Measurements from ENCODE around the gene NOD2. TPM values are rescaled to one million over a fixed set of nuclear protein-coding genes. Genes with fewer than 3 reads are reported as not detected.
A peak's percentile ranks its signal among the peaks of the same experiment; 100 is the strongest.

The NOD2 gene
- total RNA-seq = 10 to 100 TPM; 33.8 to 66.2 (median 48.6) TPM

GRCh38 chr16:50692999-50693781, at the start of gene NOD2:
Gene NOD2 (plus strand): TSS chr16:50693606. CDS start chr16:50699496, 5,890 bp downstream.
- WGBS = 44% methylated on average over 17 of the region's 56 CpGs
- no peak for TF ChIP-seq POLR2AphosphoS5 (IDR thresholded peaks at IDR 0.05)
- no peak for TF ChIP-seq EP300 (IDR thresholded peaks at IDR 0.05)
- no peak for TF ChIP-seq POLR2A (IDR thresholded peaks at IDR 0.05)
- TF ChIP-seq CTCF (IDR thresholded peaks at IDR 0.05) = no peak
- H3K27ac ChIP-seq = peak within 1 kb of the TSS; percentile 64
- peak within 1 kb of the TSS; percentile 64 for H3K4me3 ChIP-seq
- H3K4me1 ChIP-seq = peaks cover 44% of the 10 kb centered on the region
- no peaks in the 10 kb centered on the region for H3K36me3 ChIP-seq
- no peaks in the 10 kb centered on the region for H3K9me3 ChIP-seq
- DNase-seq (ENCODE audit: low spot score in 2 of 2) = no peak
- no peaks in the 10 kb centered on the region for H3K27me3 ChIP-seq

- Histone ChIP-seq H3K27ac (no peak overlapping the region), H3K36me3 (no peaks in the 10 kb centered on the region), H3K9me3 (no peaks in the 10 kb centered on the region), H3K27me3 (no peaks in the 10 kb centered on the region), H3K4me1 (no peaks in the 10 kb centered on the region), H3K4me3 (no peak overlapping the region)
- WGBS = 91% methylated on average over 5 of the region's 5 CpGs
- no peak for TF ChIP-seq EP300 (IDR thresholded peaks at IDR 0.05)
- TF ChIP-seq POLR2A (IDR thresholded peaks at IDR 0.05) = no peak
- TF ChIP-seq POLR2AphosphoS5 (IDR thresholded peaks at IDR 0.05) = no peak
- no peak for TF ChIP-seq CTCF (IDR thresholded peaks at IDR 0.05)
- no peak for DNase-seq (ENCODE audit: low spot score in 2 of 2)
Measured at GRCh38 chr16:50644245-50644644, 49.2 kb upstream of the NOD2 start.

- Histone ChIP-seq H3K36me3 (no peaks in the 10 kb centered on the region), H3K9me3 (no peaks in the 10 kb centered on the region), H3K27me3 (no peaks in the 10 kb centered on the region), H3K27ac (no peak overlapping the region), H3K4me1 (no peaks in the 10 kb centered on the region), H3K4me3 (no peak overlapping the region)
- DNase-seq (ENCODE audit: low spot score in 2 of 2) = no peak
- 42% methylated on average over 6 of the region's 6 CpGs for WGBS
- no peak for TF ChIP-seq POLR2A (IDR thresholded peaks at IDR 0.05)
- no peak for TF ChIP-seq POLR2AphosphoS5 (IDR thresholded peaks at IDR 0.05)
- TF ChIP-seq EP300 (IDR thresholded peaks at IDR 0.05) = no peak
- no peak for TF ChIP-seq CTCF (IDR thresholded peaks at IDR 0.05)
Measured at GRCh38 chr16:50644729-50645128, 48.7 kb upstream of the NOD2 start.

GRCh38 chr16:50645563-50646220, 47.7 kb upstream of the NOD2 start:
- H3K4me3 ChIP-seq = no peak overlapping the region
- H3K4me1 ChIP-seq = no peaks in the 10 kb centered on the region
- no peaks in the 10 kb centered on the region for H3K36me3 ChIP-seq
- H3K9me3 ChIP-seq = no peaks in the 10 kb centered on the region
- DNase-seq (ENCODE audit: low spot score in 2 of 2) = no peak
- 77% methylated on average over 20 of the region's 20 CpGs for WGBS
- TF ChIP-seq POLR2A (IDR thresholded peaks at IDR 0.05) = no peak
- TF ChIP-seq POLR2AphosphoS5 (IDR thresholded peaks at IDR 0.05) = no peak
- no peak for TF ChIP-seq EP300 (IDR thresholded peaks at IDR 0.05)
- TF ChIP-seq CTCF (IDR thresholded peaks at IDR 0.05) = no peak
- H3K27ac ChIP-seq = no peak overlapping the region
- H3K27me3 ChIP-seq = no peaks in the 10 kb centered on the region

- H3K36me3 ChIP-seq = no peaks in the 10 kb centered on the region
- 71% methylated on average over 8 of the region's 8 CpGs for WGBS
- no peaks in the 10 kb centered on the region for H3K27me3 ChIP-seq
- H3K4me1 ChIP-seq = no peaks in the 10 kb centered on the region
- H3K9me3 ChIP-seq = no peaks in the 10 kb centered on the region
- no peak overlapping the region for H3K27ac ChIP-seq
- TF ChIP-seq CTCF (IDR thresholded peaks at IDR 0.05) (no peak), POLR2AphosphoS5 (IDR thresholded peaks at IDR 0.05) (no peak), POLR2A (IDR thresholded peaks at IDR 0.05) (no peak), EP300 (IDR thresholded peaks at IDR 0.05) (no peak)
- no peak overlapping the region for H3K4me3 ChIP-seq
- no peak for DNase-seq (ENCODE audit: low spot score in 2 of 2)
Measured at GRCh38 chr16:50646345-50646744, 47.1 kb upstream of the NOD2 start.

All from suprapubic skin (tissue), 4 donors.